Measurements from ENCODE around the gene KRT10. TPM values are rescaled to one million over a fixed set of nuclear protein-coding genes. Genes with fewer than 3 reads are reported as not detected.

KRT10 gene
- total RNA-seq, 2 experiments from 2014 or later: 20.2 to 35.9 TPM

DNA sequence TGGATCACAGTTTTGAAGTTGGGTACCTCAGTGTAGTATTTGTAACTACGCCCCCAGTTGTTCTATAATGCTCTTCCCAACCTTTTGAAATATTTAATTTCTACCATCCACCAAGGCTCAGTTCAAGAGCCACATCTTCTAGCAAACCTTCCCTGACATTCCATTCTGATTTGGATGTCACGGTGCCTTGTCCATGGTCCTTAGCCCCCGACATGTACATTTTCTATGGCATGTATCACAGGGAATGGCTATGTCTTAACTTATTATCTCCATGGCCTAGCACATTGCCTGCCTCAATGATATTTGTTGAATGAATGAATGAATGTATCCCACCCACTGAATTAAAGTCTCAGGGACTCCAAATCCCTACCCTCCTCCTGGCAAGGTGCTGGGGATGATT lies 16.3 kb downstream of the KRT10 start:
- POLR2A ChIA-PET: no interaction called here
- Mint-ChIP-seq H3K27me3 (peaks cover 46% of the 10 kb centered on the region), H3K9me3 (ENCODE audit: low read depth) (no peaks in the 10 kb centered on the region), H3K4me3 (no peak overlapping the region), H3K36me3 (ENCODE audit: low read depth) (no peaks in the 10 kb centered on the region), H3K27ac (no peak overlapping the region), H3K4me1 (peaks cover 2% of the 10 kb centered on the region)
- intact Hi-C loops (cut with DNase I, micrococcal nuclease): loop anchor here in 1 of 2 experiments (10.0 kb wide), 1 partner anchor 99 kb away; no protein-coding TSS in a partner anchor
- no peak for DNase-seq
- CTCF ChIA-PET: interaction anchor here (0.6 to 1.4 kb wide), 7 partner anchors 9 to 326 kb away, joined by 3 to 6 read pairs (median 3); no protein-coding TSS in a partner anchor
- ATAC-seq: no peak

DNA sequence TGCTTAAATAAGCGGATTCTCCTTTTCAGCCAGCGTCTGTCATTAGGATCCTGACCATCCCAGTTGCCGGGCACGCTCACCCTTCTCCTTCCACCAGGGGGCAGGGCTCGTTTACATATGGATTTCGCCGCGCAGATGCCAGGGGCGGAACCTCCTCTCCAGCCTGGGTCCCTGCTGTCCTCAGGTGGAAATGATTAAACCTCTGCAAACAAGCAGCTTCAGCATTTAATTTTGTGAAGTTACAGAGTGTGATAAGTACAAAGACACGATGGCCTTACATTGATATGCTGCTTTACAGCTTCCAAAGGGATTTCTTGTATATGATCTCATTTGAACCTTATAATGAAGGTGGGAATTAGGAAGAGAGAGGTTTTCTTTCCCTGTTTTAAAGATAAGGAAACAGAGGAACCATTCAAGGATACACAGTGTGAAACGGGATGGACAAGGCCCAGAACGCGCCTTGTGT lies 18.8 kb downstream of the KRT10 start:
- DNase-seq (peak; percentile 89), ATAC-seq (peak; percentile 93)
- intact Hi-C loops (cut with DNase I, micrococcal nuclease): loop anchor here (1.0 to 10.0 kb wide), 8 partner anchors 101 to 859 kb away; no protein-coding TSS in a partner anchor
- Mint-ChIP-seq H3K27ac (no peak overlapping the region), H3K27me3 (peaks cover 30% of the 10 kb centered on the region), H3K4me3 (no peak overlapping the region), H3K36me3 (ENCODE audit: low read depth) (no peaks in the 10 kb centered on the region), H3K4me1 (peaks cover 2% of the 10 kb centered on the region), H3K9me3 (ENCODE audit: low read depth) (no peaks in the 10 kb centered on the region)
- CTCF ChIA-PET: interaction anchor here (0.6 to 1.9 kb wide), 4 partner anchors 15 to 226 kb away, joined by 3 to 5 read pairs (median 4); no protein-coding TSS in a partner anchor
- POLR2A ChIA-PET: no interaction called here

DNA sequence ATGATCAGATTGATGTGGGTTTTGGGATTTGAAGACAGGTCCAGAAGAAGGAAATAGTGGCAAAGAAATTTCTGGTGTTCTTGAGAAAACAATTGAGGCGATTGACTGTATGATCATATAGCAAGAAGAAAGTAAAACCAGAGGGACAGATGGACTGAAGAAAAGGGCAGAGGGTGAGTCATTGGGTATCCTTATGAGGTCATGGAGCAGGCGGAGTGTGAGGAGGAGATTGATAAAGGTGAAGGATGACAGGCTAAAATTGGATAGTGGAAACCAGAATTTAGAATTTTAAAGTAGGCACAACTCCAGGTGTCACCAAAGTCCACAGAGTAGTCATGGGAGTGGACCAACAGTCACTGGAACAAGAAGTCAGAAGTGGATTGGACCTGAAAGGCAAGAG lies 21.3 kb downstream of the KRT10 start:
- H3K9me3 Mint-ChIP-seq (ENCODE audit: low read depth): no peaks in the 10 kb centered on the region
- POLR2A ChIA-PET: no interaction called here
- H3K4me1 Mint-ChIP-seq: peaks cover 2% of the 10 kb centered on the region
- H3K27me3 Mint-ChIP-seq: peaks cover 23% of the 10 kb centered on the region
- DNase-seq (no peak), ATAC-seq (no peak)
- CTCF ChIA-PET: interaction anchor here (0.8 to 1.4 kb wide), 2 partner anchors 8 to 161 kb away, joined by 3 read pairs; no protein-coding TSS in a partner anchor
- H3K4me3 Mint-ChIP-seq: no peak overlapping the region
- no peaks in the 10 kb centered on the region for H3K36me3 Mint-ChIP-seq (ENCODE audit: low read depth)
- no peak overlapping the region for H3K27ac Mint-ChIP-seq
- intact Hi-C loops (cut with DNase I, micrococcal nuclease): loop anchor here (5.0 to 10.0 kb wide), 4 partner anchors 104 to 846 kb away; no protein-coding TSS in a partner anchor

DNA sequence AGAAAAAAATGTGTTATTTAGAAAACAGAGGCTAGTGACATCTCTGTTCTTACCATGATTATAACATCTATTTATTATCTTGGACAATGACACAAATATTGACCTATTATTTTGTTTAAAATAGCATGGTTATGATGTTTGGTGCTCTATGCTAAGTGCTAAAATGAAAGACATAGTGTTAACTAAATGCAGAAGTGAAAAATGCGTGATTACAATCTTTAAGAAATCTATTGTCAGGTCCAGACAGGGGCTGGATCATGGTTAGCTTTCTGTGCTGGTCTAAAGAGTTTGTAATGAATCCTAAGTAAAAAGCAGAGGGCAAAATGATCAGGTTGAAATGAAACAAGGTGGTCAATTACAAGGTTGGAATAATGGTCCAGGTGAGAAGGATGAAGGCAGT lies 22.0 kb downstream of the KRT10 start:
- Mint-ChIP-seq H3K36me3 (ENCODE audit: low read depth) (no peaks in the 10 kb centered on the region), H3K4me1 (peaks cover 2% of the 10 kb centered on the region), H3K27ac (no peak overlapping the region), H3K9me3 (ENCODE audit: low read depth) (no peaks in the 10 kb centered on the region), H3K4me3 (no peak overlapping the region), H3K27me3 (peaks cover 26% of the 10 kb centered on the region)
- ChIA-PET CTCF (interaction anchor here (0.8 kb wide), 1 partner anchor 160 kb away, joined by 3 read pairs; no protein-coding TSS in a partner anchor), POLR2A (no interaction called here)
- no peak for DNase-seq
- ATAC-seq: no peak
- intact Hi-C loops (cut with DNase I, micrococcal nuclease): loop anchor here (5.0 to 10.0 kb wide), 4 partner anchors 104 to 847 kb away; no protein-coding TSS in a partner anchor

DNA sequence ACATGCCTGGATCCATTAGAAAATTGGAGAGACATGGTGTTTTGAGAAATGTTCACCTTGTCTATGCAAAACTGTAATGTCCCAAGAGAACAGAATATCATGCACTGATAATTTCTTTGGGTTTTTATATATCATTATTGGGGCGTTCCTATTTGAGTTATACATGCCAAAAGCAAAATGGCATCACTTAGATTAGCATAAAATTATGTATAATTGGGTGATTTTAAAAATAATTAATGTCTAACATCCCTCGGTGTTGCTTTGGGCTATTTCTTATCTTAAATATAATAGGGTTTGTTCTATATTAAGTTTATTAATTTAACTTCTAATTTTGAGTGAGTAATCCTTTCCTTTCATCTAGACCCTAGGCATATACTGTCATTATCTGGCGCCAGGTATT lies 22.6 kb downstream of the KRT10 start, which contains the start of gene KRT28:
Gene KRT28, minus strand, starts transcription at position 101 of the 400 bp plus-strand sequence. Its CDS starts 66 bp downstream, at position 35.
- intact Hi-C loops (cut with DNase I, micrococcal nuclease): loop anchor here (5.0 to 10.0 kb wide), 4 partner anchors 105 to 847 kb away; no protein-coding TSS in a partner anchor
- no peak within 1 kb of the TSS for H3K27ac Mint-ChIP-seq
- ChIA-PET POLR2A (no interaction called here), CTCF (no interaction called here)
- no peak for ATAC-seq
- H3K36me3 Mint-ChIP-seq (ENCODE audit: low read depth): no peaks in the 10 kb centered on the region
- H3K4me1 Mint-ChIP-seq: peaks cover 2% of the 10 kb centered on the region
- no peaks in the 10 kb centered on the region for H3K9me3 Mint-ChIP-seq (ENCODE audit: low read depth)
- no peak within 1 kb of the TSS for H3K4me3 Mint-ChIP-seq
- DNase-seq: no peak
- H3K27me3 Mint-ChIP-seq: peaks cover 22% of the 10 kb centered on the region

DNA sequence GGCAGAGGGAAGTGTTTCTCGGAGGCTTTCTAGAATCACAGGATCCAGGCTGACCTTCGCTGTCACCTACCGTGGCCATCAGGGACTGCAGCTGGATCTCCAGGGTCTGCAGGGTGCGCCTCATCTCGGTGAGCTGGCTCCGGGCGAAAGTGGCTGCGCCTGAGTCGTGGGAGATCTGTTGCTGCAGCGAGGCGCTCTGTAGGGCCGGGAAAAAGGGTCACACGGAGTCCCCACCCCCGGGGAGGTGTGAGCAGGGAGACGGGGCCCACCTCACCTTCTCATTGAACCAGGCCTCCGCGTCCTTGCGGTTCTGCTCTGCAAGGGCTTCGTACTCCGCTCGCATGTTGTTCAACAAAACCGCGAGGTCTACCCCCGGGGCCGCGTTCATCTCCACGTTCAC lies 25.6 kb downstream of the KRT10 start:
- ATAC-seq: no peak
- Mint-ChIP-seq H3K9me3 (ENCODE audit: low read depth) (no peaks in the 10 kb centered on the region), H3K36me3 (ENCODE audit: low read depth) (no peaks in the 10 kb centered on the region), H3K4me1 (no peaks in the 10 kb centered on the region), H3K27me3 (peaks cover 22% of the 10 kb centered on the region), H3K4me3 (no peak overlapping the region), H3K27ac (no peak overlapping the region)
- ChIA-PET CTCF (no interaction called here), POLR2A (no interaction called here)
- intact Hi-C loops (cut with DNase I, micrococcal nuclease): no loop called here
- DNase-seq: no peak

DNA sequence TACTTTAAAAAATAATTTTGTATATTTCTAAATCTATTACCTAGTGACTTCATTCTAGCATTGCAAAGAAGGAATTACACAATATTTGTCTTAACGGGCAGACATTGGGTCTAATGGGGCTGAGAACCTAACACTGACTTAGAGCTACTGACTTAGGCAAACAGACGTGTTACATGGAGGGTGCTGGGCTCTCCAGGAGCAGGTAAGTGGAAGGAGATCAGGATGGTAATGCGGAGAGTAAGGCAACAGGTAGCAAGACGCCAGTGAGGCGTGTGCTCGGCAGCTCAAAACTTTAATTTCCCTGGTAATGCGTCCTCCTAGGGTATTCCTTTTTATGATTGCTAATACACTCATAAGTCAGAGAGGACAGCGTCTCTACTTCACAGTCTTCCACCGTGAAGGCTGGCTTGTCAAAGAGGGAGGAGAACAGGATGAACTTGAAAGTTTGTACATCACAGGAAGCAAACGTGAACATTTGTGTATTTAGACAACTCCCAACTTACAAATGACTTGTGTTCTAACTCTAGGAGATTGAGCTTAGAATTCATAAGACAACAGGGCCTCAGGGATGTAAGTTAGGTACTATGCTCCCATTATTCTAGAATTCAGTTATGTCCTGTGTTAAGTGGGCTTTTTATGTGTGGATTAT lies 27.3 kb downstream of the KRT10 start:
- CTCF ChIA-PET: interaction anchor here (0.6 kb wide), 1 partner anchor 134 kb away, joined by 3 read pairs; no protein-coding TSS in a partner anchor
- no peaks in the 10 kb centered on the region for H3K4me1 Mint-ChIP-seq
- H3K27me3 Mint-ChIP-seq: peaks cover 22% of the 10 kb centered on the region
- H3K4me3 Mint-ChIP-seq: no peak overlapping the region
- no peaks in the 10 kb centered on the region for H3K9me3 Mint-ChIP-seq (ENCODE audit: low read depth)
- no peak overlapping the region for H3K27ac Mint-ChIP-seq
- intact Hi-C loops (cut with DNase I, micrococcal nuclease): no loop called here
- POLR2A ChIA-PET: interaction anchor here (0.5 kb wide), 1 partner anchor 148 kb away, joined by 3 read pairs; the partner anchor contains the start of gene SMARCE1
- DNase-seq: no peak
- ATAC-seq: no peak
- no peaks in the 10 kb centered on the region for H3K36me3 Mint-ChIP-seq (ENCODE audit: low read depth)

DNA sequence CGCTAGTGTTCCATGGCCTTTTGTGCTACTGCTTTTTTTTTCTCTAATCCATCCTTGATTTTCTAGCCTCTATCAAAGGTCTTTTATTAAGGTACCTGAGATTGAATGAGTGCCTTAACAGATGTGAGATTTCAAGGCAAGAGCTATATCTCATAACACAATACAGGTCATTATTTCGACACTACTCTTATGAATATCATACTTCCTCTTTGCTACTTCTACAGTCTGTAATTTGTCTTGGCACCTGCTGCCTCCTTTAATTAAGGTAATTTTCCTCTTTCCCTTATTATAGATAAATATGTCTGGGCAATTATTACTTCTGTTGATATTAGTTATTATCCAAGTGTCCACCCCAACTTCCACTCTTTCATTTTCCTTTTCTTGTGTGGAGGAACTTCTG lies 27.9 kb downstream of the KRT10 start:
- Mint-ChIP-seq H3K27me3 (peaks cover 22% of the 10 kb centered on the region), H3K4me1 (no peaks in the 10 kb centered on the region), H3K36me3 (ENCODE audit: low read depth) (no peaks in the 10 kb centered on the region), H3K9me3 (ENCODE audit: low read depth) (no peaks in the 10 kb centered on the region), H3K27ac (no peak overlapping the region), H3K4me3 (no peak overlapping the region)
- ATAC-seq (no peak), DNase-seq (no peak)
- intact Hi-C loops (cut with DNase I, micrococcal nuclease): loop anchor here in 1 of 2 experiments (5.0 kb wide), 1 partner anchor 172 kb away; no protein-coding TSS in a partner anchor
- POLR2A ChIA-PET: interaction anchor here (0.5 kb wide), 1 partner anchor 147 kb away, joined by 3 read pairs; the partner anchor contains the start of gene SMARCE1
- CTCF ChIA-PET: no interaction called here

DNA sequence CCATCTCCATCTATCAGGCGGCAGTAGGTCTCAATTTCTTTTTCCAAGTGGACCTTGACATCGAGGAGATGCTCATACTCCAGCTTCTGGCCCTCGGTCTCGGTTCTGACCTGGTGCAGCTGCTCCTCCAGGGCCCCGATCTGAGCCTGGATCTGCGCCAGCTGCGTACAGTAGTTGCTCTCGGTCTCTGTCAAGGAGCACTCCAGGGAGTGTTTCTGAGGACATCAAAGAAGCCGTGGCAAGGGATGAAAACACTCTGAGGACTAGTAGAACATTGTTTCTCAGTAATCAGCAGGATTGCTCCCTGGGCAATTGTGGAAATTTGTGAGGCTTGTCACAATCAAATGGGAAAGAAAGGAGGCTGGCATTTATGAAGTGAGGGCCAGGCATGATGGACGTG lies 28.6 kb downstream of the KRT10 start:
- no peaks in the 10 kb centered on the region for H3K4me1 Mint-ChIP-seq
- ATAC-seq (no peak), DNase-seq (no peak)
- no peak overlapping the region for H3K4me3 Mint-ChIP-seq
- H3K27ac Mint-ChIP-seq: no peak overlapping the region
- peaks cover 22% of the 10 kb centered on the region for H3K27me3 Mint-ChIP-seq
- no peaks in the 10 kb centered on the region for H3K36me3 Mint-ChIP-seq (ENCODE audit: low read depth)
- no peaks in the 10 kb centered on the region for H3K9me3 Mint-ChIP-seq (ENCODE audit: low read depth)
- ChIA-PET POLR2A (no interaction called here), CTCF (no interaction called here)
- intact Hi-C loops (cut with DNase I, micrococcal nuclease): loop anchor here in 1 of 2 experiments (5.0 kb wide), 1 partner anchor 172 kb away; no protein-coding TSS in a partner anchor

DNA sequence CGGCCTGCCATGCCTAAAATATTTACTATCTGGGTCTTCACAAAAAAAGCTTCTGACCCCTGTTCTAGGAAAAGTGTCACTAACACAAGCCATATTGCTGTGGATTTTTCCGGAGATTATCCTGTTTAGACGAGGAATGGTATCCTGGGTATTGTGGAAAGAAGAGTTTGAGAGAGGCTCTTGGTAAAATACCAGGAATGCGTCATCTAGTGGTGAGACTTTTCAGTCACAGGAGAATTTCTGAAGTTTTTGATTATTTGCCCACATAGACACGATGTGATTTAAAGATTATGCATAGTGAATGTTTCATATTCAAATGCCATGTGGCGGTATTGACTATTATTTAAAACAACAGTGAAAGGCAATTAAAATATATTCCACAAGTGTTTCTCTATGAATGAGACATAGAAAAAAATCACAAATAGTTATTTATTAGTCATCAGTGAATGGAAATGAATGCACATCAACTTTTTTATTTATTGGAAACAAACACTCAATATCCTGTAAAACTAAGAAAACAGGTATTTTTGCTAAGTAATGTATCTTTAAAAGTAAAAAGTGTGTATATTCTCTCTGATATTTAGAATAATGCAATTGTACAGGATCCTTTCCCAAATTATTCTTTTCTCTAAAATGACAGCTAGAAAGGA lies 30.5 kb downstream of the KRT10 start:
- ChIA-PET CTCF (interaction anchor here (0.8 to 1.3 kb wide), 3 partner anchors 11 to 871 kb away, joined by 3 read pairs; no protein-coding TSS in a partner anchor), POLR2A (no interaction called here)
- Mint-ChIP-seq H3K27ac (no peak overlapping the region), H3K36me3 (ENCODE audit: low read depth) (no peaks in the 10 kb centered on the region), H3K4me1 (no peaks in the 10 kb centered on the region), H3K4me3 (no peak overlapping the region), H3K9me3 (ENCODE audit: low read depth) (no peaks in the 10 kb centered on the region), H3K27me3 (peaks cover 17% of the 10 kb centered on the region)
- DNase-seq: no peak
- no peak for ATAC-seq
- intact Hi-C loops (cut with DNase I, micrococcal nuclease): loop anchor here (1.0 to 5.0 kb wide), 2 partner anchors 170 to 172 kb away; no protein-coding TSS in a partner anchor

DNA sequence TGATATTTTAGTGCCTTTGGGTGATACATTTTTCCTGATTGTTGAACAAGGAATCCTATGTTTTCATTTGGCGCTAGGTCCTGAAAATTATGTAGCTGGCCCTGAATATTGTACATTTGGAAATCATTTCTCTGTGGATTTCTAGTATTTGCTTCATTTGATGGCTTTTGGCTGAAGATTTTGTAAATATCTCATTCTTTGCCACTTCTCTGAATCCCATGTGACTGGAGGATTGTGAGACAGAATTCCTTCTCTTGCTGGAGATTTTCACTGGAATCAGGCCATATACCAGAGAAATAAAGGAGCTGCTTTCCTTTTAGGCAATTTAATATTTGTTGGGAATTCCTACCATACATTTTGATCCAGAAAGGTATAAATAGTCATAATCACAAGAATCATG lies 31.3 kb downstream of the KRT10 start:
- ATAC-seq (no peak), DNase-seq (no peak)
- Mint-ChIP-seq H3K27ac (no peak overlapping the region), H3K27me3 (peaks cover 13% of the 10 kb centered on the region), H3K4me1 (no peaks in the 10 kb centered on the region), H3K4me3 (no peak overlapping the region), H3K9me3 (ENCODE audit: low read depth) (no peaks in the 10 kb centered on the region), H3K36me3 (ENCODE audit: low read depth) (no peaks in the 10 kb centered on the region)
- intact Hi-C loops (cut with DNase I, micrococcal nuclease): loop anchor here (1.0 to 5.0 kb wide), 2 partner anchors 169 to 171 kb away; no protein-coding TSS in a partner anchor
- ChIA-PET POLR2A (no interaction called here), CTCF (no interaction called here)
